Measurements from ENCODE around the gene RPA1.

DNA sequence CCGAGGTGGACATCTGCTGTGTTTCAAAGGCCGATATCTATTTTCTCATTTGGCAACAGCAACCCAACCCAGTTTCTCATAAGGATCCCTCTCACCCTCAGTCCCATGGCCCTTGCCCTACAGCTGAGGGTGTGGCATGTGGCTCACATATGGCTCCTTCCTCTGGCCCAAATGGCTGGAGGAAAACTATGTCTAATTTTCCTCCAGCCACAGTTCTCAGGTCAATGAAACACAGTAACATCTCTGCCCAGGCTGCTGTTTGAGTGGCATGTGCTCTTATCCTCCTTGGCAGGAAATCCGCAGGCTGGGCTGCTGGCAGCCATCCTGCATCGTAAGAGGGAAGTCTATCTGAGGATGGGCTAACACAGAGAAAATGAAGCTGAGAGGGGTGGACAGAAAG, 43.9 kb upstream of the RPA1 start:
- TF ChIP-seq, protein P1, sequence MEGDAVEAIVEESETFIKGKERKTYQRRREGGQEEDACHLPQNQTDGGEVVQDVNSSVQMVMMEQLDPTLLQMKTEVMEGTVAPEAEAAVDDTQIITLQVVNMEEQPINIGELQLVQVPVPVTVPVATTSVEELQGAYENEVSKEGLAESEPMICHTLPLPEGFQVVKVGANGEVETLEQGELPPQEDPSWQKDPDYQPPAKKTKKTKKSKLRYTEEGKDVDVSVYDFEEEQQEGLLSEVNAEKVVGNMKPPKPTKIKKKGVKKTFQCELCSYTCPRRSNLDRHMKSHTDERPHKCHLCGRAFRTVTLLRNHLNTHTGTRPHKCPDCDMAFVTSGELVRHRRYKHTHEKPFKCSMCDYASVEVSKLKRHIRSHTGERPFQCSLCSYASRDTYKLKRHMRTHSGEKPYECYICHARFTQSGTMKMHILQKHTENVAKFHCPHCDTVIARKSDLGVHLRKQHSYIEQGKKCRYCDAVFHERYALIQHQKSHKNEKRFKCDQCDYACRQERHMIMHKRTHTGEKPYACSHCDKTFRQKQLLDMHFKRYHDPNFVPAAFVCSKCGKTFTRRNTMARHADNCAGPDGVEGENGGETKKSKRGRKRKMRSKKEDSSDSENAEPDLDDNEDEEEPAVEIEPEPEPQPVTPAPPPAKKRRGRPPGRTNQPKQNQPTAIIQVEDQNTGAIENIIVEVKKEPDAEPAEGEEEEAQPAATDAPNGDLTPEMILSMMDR (IDR thresholded peaks at IDR 0.05 in 2 of 3, conservative IDR thresholded peaks at IDR 0.05 in 1 of 3; ENCODE audit: borderline replicate concordance in 1 of 3, insufficient read depth in 1 of 3, low read depth in 2 of 3, low read length in 2 of 3) = no peak
- TF ChIP-seq EZH2 (IDR thresholded peaks at IDR 0.05) (no peak), POLR2A (IDR thresholded peaks at IDR 0.05; ENCODE audit: borderline replicate concordance, extremely low read depth, insufficient read depth, insufficient read length) (no peak), SIN3A (IDR thresholded peaks at IDR 0.05; ENCODE audit: low read depth) (no peak), EGR1 (IDR thresholded peaks at IDR 0.05; ENCODE audit: low read depth) (no peak), ZNF274 (IDR thresholded peaks at IDR 0.05; ENCODE audit: low read depth, low read length) (no peak), SP1 (IDR thresholded peaks at IDR 0.05; ENCODE audit: low read depth) (no peak), EZH2phosphoT487 (IDR thresholded peaks at IDR 0.05; ENCODE audit: borderline replicate concordance) (no peak), YY1 (IDR thresholded peaks at IDR 0.05; ENCODE audit: extremely low read depth, insufficient replicate concordance, low read depth, low read length) (no peak)
- TF ChIP-seq, protein P2, sequence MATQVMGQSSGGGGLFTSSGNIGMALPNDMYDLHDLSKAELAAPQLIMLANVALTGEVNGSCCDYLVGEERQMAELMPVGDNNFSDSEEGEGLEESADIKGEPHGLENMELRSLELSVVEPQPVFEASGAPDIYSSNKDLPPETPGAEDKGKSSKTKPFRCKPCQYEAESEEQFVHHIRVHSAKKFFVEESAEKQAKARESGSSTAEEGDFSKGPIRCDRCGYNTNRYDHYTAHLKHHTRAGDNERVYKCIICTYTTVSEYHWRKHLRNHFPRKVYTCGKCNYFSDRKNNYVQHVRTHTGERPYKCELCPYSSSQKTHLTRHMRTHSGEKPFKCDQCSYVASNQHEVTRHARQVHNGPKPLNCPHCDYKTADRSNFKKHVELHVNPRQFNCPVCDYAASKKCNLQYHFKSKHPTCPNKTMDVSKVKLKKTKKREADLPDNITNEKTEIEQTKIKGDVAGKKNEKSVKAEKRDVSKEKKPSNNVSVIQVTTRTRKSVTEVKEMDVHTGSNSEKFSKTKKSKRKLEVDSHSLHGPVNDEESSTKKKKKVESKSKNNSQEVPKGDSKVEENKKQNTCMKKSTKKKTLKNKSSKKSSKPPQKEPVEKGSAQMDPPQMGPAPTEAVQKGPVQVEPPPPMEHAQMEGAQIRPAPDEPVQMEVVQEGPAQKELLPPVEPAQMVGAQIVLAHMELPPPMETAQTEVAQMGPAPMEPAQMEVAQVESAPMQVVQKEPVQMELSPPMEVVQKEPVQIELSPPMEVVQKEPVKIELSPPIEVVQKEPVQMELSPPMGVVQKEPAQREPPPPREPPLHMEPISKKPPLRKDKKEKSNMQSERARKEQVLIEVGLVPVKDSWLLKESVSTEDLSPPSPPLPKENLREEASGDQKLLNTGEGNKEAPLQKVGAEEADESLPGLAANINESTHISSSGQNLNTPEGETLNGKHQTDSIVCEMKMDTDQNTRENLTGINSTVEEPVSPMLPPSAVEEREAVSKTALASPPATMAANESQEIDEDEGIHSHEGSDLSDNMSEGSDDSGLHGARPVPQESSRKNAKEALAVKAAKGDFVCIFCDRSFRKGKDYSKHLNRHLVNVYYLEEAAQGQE (IDR thresholded peaks at IDR 0.05; ENCODE audit: low read depth) = no peak
- TF ChIP-seq, protein P3, sequence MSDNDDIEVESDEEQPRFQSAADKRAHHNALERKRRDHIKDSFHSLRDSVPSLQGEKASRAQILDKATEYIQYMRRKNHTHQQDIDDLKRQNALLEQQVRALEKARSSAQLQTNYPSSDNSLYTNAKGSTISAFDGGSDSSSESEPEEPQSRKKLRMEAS (IDR thresholded peaks at IDR 0.05) = no peak
